Left cardiac atrium (tissue), 4 donors: Measurements from ENCODE around the gene KCNH8. TPM values are rescaled to one million over a fixed set of nuclear protein-coding genes. Genes with fewer than 3 reads are reported as not detected.
"Not testable (repeated sequence)": the region's sequence is repeated elsewhere in the genome, so short reads cannot be mapped to it uniquely, and the experiment has no call there.

Experiments
- ATAC-seq, 2 donors: fragments of 200-7000 bp; cut with Tn5 transposase; one replicate each; pipeline ENCODE4 v1.9.1; 2020; ENCODE audit warnings: mild to moderate bottlenecking in 2 of 2, moderate library complexity in 2 of 2
- DNase-seq: peaks from one replicate; pipeline ENCODE4 v3.0.0-alpha.2; 2020
- intact Hi-C, 2 donors: fragments of 100-400 bp; cut with DNase I; formaldehyde crosslinking; loops; one replicate each; pipeline versions ENCODE4 v1.14.1 to v1.15.1; 2022 to 2023
- total RNA-seq, 2 donors: library from RNA; stranded (reverse); fragmentation: NEBNext Ultra II Directional; extraction: Animal tissue kit (Norgen Biotek cat#: 25700); gene quantifications; one replicate each; pipeline ENCODE4 v1.2.1, GENCODE V29; 2021
- donor health status: DM: no; HTN: yes; CAD: no.
- donor health status: DM: no; HTN: yes; CAD: no; lungs with severe emphysema.
- donor health status: DM: yes; HTN: yes; CAD: no.
- donor health status: Dilated cardiomyopathy.

Gene KCNH8
- total RNA-seq, 2 donors from 2014 or later, result 0.08 to 0.09 TPM

DNA sequence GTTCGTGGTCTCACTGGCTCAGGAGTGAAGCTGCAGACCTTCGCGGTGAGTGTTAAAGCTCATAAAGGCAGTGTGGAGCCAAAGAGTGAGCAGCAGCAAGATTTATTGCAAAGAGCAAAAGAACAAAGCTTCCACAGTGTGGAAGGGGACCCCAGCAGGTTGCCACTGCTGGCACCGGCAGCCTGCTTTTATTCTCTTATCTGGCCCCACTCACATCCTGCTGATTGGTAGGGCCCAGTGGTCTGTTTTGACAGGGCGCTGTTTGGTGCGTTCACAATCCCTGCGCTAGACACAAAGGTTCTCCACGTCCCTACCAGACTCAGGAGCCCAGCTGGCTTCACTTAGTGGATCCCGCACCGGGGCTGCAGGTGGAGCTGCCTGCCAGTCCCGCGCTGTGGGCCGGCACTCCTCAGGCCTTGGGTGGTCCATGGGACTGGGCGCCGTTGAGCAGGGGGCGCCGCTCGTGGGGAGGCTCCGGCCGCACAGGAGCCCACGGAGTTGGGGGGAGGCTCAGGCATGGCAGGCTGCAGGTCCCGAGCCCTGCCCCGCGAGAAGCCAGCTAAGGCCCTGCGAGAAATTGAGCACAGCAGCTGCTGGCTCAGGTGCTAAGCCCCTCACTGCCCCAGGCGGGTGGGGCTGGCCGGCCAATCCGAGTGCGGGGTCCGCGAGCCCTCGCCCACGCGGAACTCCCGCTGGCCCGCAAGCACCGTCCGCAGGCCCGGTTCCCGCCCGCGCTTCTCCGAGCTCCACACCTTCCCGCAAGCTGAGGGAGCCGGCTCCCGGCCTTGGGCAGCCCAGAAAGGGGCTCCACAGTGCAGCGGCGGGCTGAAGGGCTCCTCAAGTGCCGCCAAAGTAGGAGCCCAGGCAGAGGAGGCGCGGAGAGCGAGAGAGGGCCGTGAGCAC is 85.8 kb downstream of the KCNH8 start:
- intact Hi-C loops, DNase-seq: not testable (repeated sequence)

DNA sequence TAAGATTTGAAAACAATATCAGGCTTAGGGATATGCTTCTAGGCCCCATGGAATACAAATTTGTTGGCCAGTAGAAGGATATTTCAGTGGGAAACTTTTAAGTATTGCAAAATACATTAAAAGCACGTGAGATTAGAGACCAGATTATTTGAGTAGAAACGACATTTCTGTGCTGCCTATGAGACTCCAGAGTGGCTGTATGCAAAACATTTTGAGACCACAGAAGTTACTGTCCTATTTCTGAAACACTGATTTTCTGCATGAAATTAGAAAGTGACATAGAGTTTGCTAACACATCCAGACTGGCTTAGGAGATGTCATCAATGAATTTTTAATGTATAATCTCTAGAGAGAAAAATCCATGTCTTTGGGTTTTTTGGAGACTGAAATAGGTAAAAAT is 99.8 kb downstream of the KCNH8 start:
- ATAC-seq (no peak), DNase-seq (no peak)
- intact Hi-C loops, result no loop called here

More for the DNA sequence above, 85.8 kb downstream of the KCNH8 start:
- ATAC-seq, result not testable (repeated sequence)

DNA sequence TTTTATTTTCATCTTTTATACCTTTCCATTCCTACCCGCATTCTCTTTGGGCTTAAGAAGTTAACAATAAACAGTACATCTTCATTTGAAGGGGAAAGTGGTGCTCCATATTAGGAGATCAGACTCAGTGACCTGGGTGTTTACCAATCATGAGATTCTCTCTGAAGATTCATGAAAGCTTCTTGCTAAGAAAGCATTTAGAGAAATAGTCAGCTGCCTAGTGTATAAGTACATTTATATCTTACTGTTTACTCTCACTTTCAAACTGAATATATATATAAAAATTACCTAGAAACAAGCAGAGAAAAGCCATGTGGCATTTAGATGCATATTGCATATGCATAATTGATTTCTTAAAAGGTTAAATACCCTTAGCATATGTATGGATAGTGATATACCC is 100.5 kb downstream of the KCNH8 start:
- intact Hi-C loops, result no loop called here
- no peak for DNase-seq
- ATAC-seq, result no peak

DNA sequence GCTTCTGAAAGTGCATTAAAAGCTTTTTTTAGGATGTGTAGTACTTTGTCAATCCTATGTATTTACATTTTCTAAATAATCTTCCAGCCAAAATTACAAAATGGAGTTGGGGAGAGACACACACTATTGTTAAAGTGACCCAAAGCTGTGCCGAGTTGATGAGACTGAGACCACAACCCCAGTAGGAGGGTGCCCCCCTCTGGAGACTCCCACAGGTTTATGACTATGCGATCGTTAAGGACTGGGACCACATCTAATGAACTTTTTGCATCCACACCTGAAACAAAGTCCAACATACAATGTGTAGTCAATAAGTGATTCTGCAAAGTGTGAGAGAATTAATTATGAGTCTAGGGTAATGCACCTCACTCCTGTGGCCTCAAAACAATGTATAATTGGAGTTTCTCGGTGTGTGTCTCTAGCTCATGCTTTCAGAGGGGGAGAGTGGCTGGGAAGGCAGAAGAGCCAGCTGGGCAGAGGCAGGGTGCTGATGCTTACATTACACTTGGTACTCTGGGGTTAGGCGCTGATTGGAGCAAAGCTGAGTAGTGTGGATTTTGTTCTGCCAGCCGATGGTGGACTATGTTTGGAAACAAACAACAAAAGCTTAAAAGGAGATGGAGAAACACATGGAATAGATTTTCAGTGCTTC is 102.8 kb downstream of the KCNH8 start:
- no peak for DNase-seq
- ATAC-seq, result no peak
- intact Hi-C loops, result no loop called here

DNA sequence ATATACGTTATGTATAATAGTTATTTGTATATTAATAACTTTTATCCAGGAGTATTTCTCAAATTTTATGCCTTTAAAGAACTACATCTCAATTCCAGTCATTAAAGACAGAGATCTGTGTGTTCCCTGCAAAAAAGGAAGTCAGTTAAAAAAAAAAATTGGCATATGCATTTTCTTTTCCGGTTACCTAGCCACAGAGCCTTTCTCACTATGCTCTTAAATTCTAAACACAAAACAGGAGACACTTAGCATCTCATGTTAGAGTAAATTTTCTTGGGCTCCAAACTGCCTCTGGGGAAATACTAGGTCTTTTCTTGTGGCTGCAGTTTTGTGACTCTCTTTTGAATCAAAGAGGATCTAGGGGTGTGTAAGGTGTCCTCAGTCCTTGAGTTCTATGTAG is 105.9 kb downstream of the KCNH8 start:
- ATAC-seq (no peak), DNase-seq (no peak)
- intact Hi-C loops, result no loop called here

GRCh38 chr3:19254784-19255338 is 106.6 kb downstream of the KCNH8 start:
- intact Hi-C loops, result no loop called here
- ATAC-seq (no peak), DNase-seq (no peak)

- DNase-seq (no peak), ATAC-seq (no peak)
- intact Hi-C loops, result no loop called here
Observed at GRCh38 chr3:19256313-19256712, 108.0 kb downstream of the KCNH8 start.

GRCh38 chr3:19263606-19264005 is 115.3 kb downstream of the KCNH8 start:
- intact Hi-C loops, result no loop called here
- DNase-seq, result no peak
- no peak for ATAC-seq

- ATAC-seq (no peak), DNase-seq (no peak)
- intact Hi-C loops, result no loop called here
Observed at GRCh38 chr3:19264424-19264823, 116.1 kb downstream of the KCNH8 start.

DNA sequence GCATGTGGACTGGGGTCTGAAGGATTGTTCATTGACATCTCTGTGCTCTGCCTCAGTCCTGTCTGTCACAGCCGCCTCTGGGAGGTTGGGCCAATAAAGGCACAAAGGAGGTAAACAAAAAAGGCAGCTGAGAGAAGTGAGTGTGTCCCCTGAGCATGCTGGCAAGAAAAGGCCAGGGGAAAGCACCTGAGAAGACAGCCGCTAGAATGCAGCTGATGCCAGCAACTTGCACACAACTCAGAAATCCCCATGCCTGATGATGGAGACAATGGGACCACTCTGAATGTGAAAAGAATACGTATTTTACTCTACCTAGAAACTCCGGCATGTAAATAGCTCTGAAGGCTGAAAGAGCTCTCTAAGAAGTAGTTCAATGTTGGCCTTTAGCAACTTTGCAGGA is 118.7 kb downstream of the KCNH8 start:
- ATAC-seq (no peak), DNase-seq (no peak)
- intact Hi-C loops, result no loop called here

DNA sequence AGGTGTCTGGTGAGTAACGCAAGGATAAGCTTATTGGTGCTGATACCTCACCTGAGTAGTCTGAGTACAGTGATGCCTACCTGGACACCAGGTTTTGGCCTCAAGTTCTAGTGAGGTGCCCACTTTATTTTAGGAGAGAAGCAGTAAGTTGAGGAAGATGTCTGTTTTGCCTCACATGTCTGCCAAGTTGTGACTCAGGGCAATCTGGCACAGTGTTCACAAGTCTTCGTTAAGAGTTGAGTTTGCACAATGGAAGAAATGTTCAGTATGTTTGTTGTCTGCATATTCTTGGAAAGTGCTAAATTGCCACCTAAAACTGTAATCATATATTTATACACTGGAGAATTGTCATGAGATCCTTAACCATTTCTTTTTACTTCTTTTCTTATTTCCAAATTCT is 122.2 kb downstream of the KCNH8 start:
- DNase-seq, result no peak
- intact Hi-C loops, result no loop called here
- ATAC-seq, result no peak

GRCh38 chr3:19272296-19272695 is 124.0 kb downstream of the KCNH8 start:
- intact Hi-C loops, result no loop called here
- DNase-seq, result no peak
- no peak for ATAC-seq

- DNase-seq (no peak), ATAC-seq (no peak)
- intact Hi-C loops, result no loop called here
Observed at GRCh38 chr3:19273091-19273490, 124.8 kb downstream of the KCNH8 start.

GRCh38 chr3:19274576-19274975 is 126.3 kb downstream of the KCNH8 start:
- no peak for ATAC-seq
- intact Hi-C loops, result no loop called here
- no peak for DNase-seq

GRCh38 chr3:19284974-19285373 is 136.7 kb downstream of the KCNH8 start:
- no peak for ATAC-seq
- intact Hi-C loops, result no loop called here
- no peak for DNase-seq

DNA sequence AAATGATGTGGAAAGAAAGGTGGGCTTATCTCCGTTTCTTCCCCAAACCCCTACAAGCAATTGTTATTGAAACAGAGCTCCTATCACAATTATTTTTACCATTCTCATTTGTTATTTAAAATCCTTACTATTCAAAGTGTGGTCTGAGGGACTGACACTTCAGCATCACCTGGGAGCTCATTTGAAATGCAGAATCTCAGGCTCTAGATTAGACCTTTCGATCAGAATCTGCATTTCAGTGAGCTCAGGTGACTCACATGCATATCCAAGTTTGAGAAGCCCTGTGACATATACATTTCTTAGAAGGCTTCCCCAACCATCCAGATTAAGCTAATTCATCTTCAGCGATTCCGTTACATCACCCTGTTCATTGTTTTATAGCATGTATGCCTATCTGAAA is 145.0 kb downstream of the KCNH8 start:
- intact Hi-C loops, result no loop called here
- DNase-seq, result no peak
- ATAC-seq, result no peak

GRCh38 chr3:19295208-19295607 is 146.9 kb downstream of the KCNH8 start:
- DNase-seq (no peak), ATAC-seq (no peak)
- intact Hi-C loops, result no loop called here

DNA sequence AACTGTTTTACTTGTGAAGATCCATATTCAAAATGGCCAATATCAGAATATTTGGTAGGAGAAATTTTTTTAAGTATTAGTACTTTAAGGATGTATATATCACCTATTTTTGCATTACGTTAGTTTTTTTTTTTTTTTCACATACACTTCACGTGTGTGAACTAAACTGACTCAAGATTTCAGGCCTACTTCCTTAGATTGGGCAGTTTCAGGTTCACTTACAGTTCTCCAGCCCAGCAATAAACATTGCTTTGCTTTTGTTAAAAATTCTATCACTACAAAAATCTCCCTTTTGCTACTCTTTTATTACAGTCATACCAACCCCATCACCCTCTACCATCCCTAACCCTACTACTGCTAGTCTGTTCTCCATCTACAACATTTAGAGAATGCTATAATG is 183.6 kb downstream of the KCNH8 start:
- DNase-seq (no peak), ATAC-seq (no peak)

GRCh38 chr3:19334120-19334519 is 185.8 kb downstream of the KCNH8 start:
- no peak for ATAC-seq
- no peak for DNase-seq
- intact Hi-C loops, result no loop called here

More for the DNA sequence above, 183.6 kb downstream of the KCNH8 start:
- intact Hi-C loops, result no loop called here

GRCh38 chr3:19338769-19339168 is 190.5 kb downstream of the KCNH8 start:
- intact Hi-C loops, result no loop called here
- ATAC-seq, result no peak
- DNase-seq, result no peak
